ENCODE measurements around the gene OLFM2.

Gene OLFM2

DNA sequence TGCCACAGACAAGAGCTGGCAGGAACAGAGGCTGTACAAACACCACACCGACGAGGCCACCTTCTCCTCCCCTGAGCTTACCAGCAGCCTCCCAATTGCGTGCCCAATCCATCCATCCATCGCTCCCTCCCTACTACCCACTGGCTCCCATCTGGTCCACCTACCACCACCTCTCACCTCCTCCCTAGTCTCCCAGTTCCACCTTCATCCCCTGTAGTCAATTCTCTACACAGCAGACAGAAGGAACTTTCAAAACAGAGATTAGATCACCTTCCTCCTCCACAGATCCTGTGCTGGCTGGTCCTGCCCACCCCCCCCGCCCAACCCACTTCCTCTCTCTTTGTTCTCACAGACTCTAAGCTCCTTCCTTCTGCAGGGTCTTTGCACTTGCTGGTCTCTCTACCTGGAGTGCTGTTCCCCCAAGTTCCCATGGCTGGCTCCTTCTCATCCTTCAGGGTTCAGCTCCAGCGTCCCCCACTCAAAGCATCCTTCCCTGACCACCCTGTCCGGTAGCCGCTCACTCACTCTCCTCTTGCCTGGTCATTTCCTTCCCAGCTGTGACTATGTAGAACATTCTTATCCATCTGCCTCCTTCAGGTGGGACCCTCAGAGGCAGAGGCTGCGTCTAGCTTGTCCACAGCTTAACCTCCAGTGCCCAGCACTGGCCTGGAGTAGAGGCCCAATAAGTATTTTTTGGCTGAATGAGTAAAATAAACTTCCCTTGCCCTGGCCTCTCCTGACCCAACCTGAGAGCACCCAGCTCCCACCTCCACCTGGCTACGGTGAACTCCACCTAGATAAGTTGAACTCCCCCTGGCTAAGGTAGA, 78.2 kb downstream of the OLFM2 start:
- no peak for TF ChIP-seq EZH2 (IDR thresholded peaks at IDR 0.05; ENCODE audit: borderline replicate concordance, low read depth, low read length, severe bottlenecking)
- TF ChIP-seq, protein P1, sequence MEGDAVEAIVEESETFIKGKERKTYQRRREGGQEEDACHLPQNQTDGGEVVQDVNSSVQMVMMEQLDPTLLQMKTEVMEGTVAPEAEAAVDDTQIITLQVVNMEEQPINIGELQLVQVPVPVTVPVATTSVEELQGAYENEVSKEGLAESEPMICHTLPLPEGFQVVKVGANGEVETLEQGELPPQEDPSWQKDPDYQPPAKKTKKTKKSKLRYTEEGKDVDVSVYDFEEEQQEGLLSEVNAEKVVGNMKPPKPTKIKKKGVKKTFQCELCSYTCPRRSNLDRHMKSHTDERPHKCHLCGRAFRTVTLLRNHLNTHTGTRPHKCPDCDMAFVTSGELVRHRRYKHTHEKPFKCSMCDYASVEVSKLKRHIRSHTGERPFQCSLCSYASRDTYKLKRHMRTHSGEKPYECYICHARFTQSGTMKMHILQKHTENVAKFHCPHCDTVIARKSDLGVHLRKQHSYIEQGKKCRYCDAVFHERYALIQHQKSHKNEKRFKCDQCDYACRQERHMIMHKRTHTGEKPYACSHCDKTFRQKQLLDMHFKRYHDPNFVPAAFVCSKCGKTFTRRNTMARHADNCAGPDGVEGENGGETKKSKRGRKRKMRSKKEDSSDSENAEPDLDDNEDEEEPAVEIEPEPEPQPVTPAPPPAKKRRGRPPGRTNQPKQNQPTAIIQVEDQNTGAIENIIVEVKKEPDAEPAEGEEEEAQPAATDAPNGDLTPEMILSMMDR (IDR thresholded peaks at IDR 0.05; ENCODE audit: borderline replicate concordance, extremely low read depth, low read length, poor library complexity, severe bottlenecking), result no peak
- Histone ChIP-seq H3K36me3 (ENCODE audit: insufficient read depth, low read length) (no peaks in the 10 kb centered on the region), H2AFZ (ENCODE audit: low read depth, low read length) (peak overlapping the region; percentile 54), H3K4me2 (ENCODE audit: insufficient read depth, low read length) (peak overlapping the region; percentile 30), H4K20me1 (ENCODE audit: insufficient read depth, low read length) (no peaks in the 10 kb centered on the region), H3K9me3 (ENCODE audit: insufficient read depth, low read length, severe bottlenecking) (no peaks in the 10 kb centered on the region), H3K79me2 (ENCODE audit: insufficient read depth, low read length) (no peaks in the 10 kb centered on the region), H3K27ac (ENCODE audit: low read length) (peak overlapping the region; percentile 71), H3K4me1 (ENCODE audit: insufficient read depth, low read length) (peaks cover 21% of the 10 kb centered on the region), H3K27me3 (ENCODE audit: insufficient read depth, low read length, poor library complexity) (no peaks in the 10 kb centered on the region), H3K9ac (ENCODE audit: low read depth, low read length) (0 out of 2 replicates have a peak overlapping the region, but pooled peaks have one; percentile 4), H3K4me3 (ENCODE audit: low read depth in 1 of 2, low read length in 2 of 2) (no peak overlapping the region)
- ATAC-seq (ENCODE audit: insufficient read depth, low read depth), result peak; percentile 90
- DNase-seq, result peak; percentile 58

DNA sequence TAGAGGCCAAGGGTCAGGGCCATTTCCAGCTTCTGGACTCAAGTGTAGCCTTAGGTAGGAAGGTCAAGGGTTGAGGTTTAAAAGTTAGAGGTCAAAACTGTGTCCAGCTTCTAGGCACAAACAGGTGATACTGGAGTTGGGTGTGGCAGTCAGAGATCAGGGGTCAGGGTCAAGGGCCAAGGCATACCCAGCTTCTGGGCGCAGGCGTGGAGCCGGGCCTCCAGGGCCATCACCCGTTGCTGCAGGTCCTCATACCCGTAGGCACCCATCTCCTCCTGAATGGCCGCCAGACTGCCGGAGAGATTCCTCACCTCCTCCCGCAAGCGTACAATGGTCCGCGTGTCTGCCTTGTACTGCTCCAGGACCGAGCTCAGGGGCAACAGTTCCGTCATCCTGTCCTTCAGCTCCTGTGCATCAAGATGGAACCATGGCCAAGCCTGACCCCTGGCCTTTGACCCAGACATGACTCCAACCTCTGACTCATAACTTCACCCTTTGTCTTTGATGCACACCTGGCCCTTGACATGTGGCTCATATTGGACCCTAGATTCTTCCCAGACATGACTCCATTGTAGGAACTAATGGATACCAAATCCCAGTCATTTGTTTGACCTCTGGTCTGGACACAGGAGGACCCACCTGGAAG, 79.1 kb downstream of the OLFM2 start:
- DNase-seq (no peak), ATAC-seq (ENCODE audit: insufficient read depth, low read depth) (no peak)
- Histone ChIP-seq H3K4me3 (ENCODE audit: low read depth in 1 of 2, low read length in 2 of 2) (no peak overlapping the region), H3K9me3 (ENCODE audit: insufficient read depth, low read length, severe bottlenecking) (no peaks in the 10 kb centered on the region), H3K27ac (ENCODE audit: low read length) (peak overlapping the region; percentile 69), H3K4me2 (ENCODE audit: insufficient read depth, low read length) (no peak overlapping the region), H3K27me3 (ENCODE audit: insufficient read depth, low read length, poor library complexity) (no peaks in the 10 kb centered on the region), H4K20me1 (ENCODE audit: insufficient read depth, low read length) (no peaks in the 10 kb centered on the region), H3K79me2 (ENCODE audit: insufficient read depth, low read length) (no peaks in the 10 kb centered on the region), H3K36me3 (ENCODE audit: insufficient read depth, low read length) (no peaks in the 10 kb centered on the region), H2AFZ (ENCODE audit: low read depth, low read length) (no peak overlapping the region), H3K9ac (ENCODE audit: low read depth, low read length) (0 out of 2 replicates have a peak overlapping the region, but pooled peaks have one; percentile 4), H3K4me1 (ENCODE audit: insufficient read depth, low read length) (peaks cover 21% of the 10 kb centered on the region)
- TF ChIP-seq EZH2 (IDR thresholded peaks at IDR 0.05; ENCODE audit: borderline replicate concordance, low read depth, low read length, severe bottlenecking), result no peak
- TF ChIP-seq, protein P1 (IDR thresholded peaks at IDR 0.05; ENCODE audit: borderline replicate concordance, extremely low read depth, low read length, poor library complexity, severe bottlenecking), result no peak

DNA sequence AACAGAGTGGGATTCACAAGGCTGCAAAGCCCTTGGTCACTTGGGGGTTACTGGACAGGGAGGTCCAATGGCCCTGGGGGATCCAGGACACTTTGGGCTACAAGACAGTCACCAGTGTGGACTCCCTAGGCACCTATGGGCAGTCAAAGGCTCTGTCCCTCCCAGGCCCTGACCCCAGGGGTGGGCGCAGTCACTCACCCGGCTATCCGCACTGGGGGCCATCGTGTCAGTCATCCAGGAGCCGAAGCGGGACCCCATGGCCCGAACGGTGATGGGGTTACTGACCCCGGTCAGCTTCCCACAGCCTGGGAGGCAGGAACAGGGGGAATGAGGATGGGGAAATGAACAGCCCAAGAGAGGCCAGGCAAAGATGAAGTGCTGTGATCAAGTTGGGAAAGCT, 79.7 kb downstream of the OLFM2 start:
- no peak overlapping the region for H2AFZ ChIP-seq (ENCODE audit: low read depth, low read length)
- peaks cover under 1% of the 10 kb centered on the region; the same call in 1 of the 2 replicates for H3K36me3 ChIP-seq (ENCODE audit: insufficient read depth, low read length)
- ATAC-seq (ENCODE audit: insufficient read depth, low read depth) (no peak), DNase-seq (no peak)
- no peak overlapping the region for H3K9ac ChIP-seq (ENCODE audit: low read depth, low read length)
- H3K9me3 ChIP-seq (ENCODE audit: insufficient read depth, low read length, severe bottlenecking), result no peaks in the 10 kb centered on the region
- H3K79me2 ChIP-seq (ENCODE audit: insufficient read depth, low read length), result no peaks in the 10 kb centered on the region
- H3K4me3 ChIP-seq (ENCODE audit: low read depth in 1 of 2, low read length in 2 of 2), result no peak overlapping the region
- no peak overlapping the region for H3K4me2 ChIP-seq (ENCODE audit: insufficient read depth, low read length)
- peaks cover under 1% of the 10 kb centered on the region; the same call in 1 of the 2 replicates for H4K20me1 ChIP-seq (ENCODE audit: insufficient read depth, low read length)
- peaks cover 21% of the 10 kb centered on the region for H3K4me1 ChIP-seq (ENCODE audit: insufficient read depth, low read length)
- H3K27ac ChIP-seq (ENCODE audit: low read length), result no peak overlapping the region
- no peaks in the 10 kb centered on the region for H3K27me3 ChIP-seq (ENCODE audit: insufficient read depth, low read length, poor library complexity)
- TF ChIP-seq, protein P1 (IDR thresholded peaks at IDR 0.05; ENCODE audit: borderline replicate concordance, extremely low read depth, low read length, poor library complexity, severe bottlenecking), result no peak
- TF ChIP-seq EZH2 (IDR thresholded peaks at IDR 0.05; ENCODE audit: borderline replicate concordance, low read depth, low read length, severe bottlenecking), result no peak

Data from DND-41 (cell line).